ENCODE results near the gene SRGAP3.

Gene SRGAP3

DNA sequence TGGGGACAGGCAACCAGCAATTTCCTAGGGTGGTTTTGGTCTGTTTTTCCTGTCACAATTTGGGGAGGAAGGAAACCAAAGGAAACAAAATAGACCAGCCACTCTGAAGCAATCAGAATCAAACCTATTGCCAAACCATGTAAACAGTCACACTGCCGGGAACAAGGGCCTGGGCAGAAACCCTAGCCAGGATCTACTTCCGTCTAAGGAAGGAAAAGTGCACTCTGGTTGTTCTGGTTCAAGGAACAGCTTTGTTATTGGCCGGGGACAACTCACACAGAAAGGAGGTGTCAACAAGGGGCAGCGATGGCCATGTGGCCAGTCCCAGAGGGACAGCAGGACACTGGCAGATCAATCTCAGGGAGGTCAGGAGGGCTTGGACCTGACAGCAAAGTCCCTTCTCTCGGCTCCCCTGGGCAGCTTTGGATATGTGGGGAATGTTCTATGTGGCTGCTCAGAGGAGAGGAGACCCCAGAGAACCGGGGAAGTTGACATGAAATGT, 268.6 kb downstream of the SRGAP3 start:
- DNase-seq: no peak

- no peak for DNase-seq
Observed at GRCh38 chr3:8979262-8979661, 270.2 kb downstream of the SRGAP3 start.

DNA sequence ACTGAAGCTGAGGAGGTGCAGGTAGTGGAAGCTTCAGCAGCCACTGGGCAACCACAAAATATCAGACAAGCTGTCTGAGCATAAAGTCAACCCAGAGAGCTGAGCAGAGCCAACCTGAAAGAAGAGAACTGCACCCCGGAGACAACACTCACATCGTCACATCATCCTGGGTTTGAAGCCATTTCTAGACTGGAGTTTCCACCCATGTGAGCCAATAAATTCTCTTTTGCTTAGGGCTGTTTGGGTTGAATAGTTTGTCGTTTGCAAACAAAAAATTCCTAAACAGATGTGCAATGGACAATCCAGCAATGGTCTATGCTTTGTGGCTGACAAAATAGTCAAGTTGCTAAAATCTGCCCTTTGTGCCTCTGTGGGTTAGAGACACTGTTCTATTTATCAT, 270.9 kb downstream of the SRGAP3 start:
- no peak for DNase-seq

DNA sequence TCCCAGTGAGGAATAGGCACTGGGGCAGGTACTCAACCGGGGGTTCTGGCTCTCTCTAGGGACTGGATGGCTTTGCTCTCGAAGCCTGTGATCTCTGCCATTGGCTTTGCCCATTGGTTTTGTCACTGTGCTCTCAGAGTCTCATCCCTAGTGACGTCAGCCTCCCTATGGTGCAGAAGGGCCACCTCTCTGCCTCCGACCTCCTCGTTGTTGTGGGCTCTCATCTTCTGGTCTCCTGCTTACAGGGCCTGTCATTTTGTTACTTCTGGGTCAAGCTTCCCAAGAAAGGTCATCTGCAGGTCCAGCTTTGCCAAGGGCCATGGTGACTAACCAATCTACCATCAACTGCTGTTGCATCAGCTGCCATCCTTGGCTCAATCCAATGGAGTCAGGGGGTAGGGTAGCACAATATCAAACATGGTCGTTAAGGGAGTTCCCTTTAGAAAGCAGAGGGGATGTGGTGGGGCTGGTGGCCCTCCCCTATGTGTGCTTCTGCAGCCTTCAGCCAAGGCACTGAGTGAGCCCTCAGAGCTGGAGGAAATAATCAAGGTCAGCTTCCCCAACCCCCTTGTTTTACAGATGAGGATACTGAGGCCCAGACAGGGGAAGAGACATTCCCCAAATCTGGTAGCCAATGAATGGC, 272.8 kb downstream of the SRGAP3 start:
- DNase-seq: no peak

DNA sequence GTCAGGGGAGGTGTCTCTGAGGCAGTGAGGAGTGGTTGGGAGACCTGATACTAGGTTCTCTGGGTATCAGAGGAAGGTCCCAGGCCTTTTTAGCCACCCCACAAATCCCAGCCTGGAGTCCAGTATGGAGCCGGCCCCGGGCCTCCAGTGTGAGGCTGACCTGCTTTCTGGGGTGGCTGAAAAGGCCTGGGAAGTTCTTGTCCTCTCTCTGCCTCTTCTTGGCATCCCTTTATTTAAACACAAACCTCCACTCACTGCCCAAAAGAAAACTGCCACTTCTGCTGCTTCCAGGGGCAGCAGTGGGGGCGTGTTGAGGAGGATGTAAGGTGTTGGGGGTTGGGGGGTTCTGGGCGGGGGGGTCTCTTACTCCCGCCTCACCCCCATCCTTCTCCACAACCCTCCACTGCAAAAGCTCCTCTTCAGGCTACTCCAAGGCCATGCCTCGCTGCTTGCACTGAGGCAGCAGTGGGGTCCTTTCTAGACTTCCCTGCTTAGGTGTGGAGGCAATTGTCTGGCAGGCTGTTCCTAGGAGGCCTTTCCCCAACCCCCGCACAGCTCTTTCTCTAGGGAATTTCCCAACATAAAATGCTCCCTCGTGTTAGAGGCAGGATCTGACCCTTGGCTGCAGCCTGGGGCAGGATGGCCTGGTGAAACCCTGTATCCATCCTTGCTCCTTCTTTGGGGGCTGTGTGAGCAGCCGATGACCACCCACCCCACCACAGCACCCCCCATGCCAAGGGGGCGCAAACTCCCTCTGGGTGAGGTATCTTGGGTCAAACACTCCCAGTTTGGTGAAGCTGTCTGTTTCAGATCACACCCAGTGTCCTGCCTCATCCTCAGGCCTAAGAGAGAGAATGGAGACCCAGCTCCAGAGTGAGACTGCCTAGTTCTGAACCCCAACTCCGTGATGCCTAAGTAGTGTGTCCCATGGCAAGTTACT, 274.1 kb downstream of the SRGAP3 start:
- DNase-seq: no peak

- DNase-seq: no peak
Observed at GRCh38 chr3:8974458-8974857, 275.0 kb downstream of the SRGAP3 start.

GRCh38 chr3:8972639-8973038, 276.8 kb downstream of the SRGAP3 start:
- DNase-seq: peak; percentile 78

GRCh38 chr3:8970971-8971589, 278.4 kb downstream of the SRGAP3 start:
- peak; percentile 81 for DNase-seq

DNA sequence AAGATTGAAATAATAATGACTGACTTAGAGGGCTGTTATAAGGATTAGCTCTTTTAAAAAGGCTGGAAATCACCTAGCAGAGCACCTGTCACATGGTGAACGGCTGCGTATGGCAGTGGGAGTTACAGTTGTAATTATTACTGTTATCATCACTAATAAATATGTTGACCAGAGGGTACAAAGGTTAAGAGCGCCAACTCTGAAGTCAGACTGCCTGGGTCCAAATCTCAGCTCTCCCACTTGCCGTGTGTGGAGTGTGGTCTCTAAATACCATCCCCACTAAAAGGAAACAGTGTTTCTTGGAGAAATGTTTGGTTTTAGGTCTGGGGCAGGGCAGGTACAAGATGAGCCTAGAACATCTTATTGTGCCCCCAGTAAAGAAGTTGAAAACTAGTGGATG, 280.2 kb downstream of the SRGAP3 start:
- no peak for DNase-seq

DNA sequence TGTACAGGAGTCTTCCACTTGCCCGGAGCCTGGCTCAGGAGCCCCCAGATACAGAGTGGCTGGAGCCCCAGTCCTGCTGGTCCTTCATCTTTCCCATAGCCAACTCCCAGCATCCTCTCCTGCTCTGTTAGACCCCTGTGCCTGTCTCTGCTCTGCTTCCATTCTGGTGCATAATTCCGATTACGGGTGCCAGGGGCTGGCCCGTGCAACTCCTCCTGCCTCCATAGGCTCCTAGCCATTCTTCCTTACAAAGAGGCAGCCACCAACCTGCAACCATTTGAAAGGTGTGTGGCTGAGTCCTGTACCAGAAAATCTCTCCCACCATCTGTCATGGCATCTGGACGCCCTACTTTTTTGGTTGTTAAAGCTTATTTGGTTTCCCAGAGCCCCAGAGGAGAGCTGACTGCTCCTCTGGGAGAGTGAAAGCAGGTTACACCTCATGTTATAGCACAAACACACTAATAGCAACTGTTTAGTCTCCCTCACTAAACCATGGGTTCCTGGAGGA, 281.0 kb downstream of the SRGAP3 start:
- no peak for DNase-seq

- DNase-seq: no peak
Observed at GRCh38 chr3:8967553-8967952, 281.9 kb downstream of the SRGAP3 start.

- DNase-seq: no peak
Observed at GRCh38 chr3:8966820-8967348, 282.6 kb downstream of the SRGAP3 start.

- DNase-seq: no peak
Observed at GRCh38 chr3:8966150-8966819, 283.2 kb downstream of the SRGAP3 start.

GRCh38 chr3:8964436-8965370, 284.7 kb downstream of the SRGAP3 start:
- DNase-seq: no peak

DNA sequence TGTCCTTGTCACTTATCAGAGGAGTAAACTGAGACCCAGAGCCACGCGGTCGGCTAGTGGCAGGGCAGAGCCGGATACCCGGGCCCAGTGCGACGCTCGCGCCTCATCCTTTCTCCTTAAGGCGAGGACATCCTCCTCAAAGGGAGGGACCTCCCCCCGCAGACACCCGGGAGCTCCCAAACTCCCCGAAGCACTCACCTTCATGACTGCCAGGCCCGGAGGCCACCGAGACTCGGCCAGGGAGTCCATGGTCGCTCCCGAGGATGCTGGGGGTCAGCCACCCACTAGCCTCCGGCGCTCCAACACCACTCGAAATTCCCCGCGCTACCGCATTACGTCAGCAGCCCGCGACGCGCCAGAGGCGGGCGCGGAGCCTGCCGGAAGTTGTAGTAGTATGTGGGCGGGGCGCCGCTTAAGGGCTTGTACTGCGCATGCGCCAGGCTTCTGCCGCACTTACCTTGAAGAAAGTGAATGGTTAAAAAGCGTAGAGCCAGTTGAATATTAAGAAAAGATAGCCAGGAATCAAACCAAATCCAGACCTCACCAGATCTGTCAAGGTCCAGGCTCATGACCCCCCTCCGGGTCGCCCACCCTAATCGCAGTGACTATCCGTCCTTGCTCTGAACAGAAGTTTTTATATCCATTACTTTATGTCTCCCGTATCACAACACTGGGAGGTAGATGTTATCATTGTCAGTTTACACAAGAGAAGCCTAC, 286.2 kb downstream of the SRGAP3 start, which contains the start of gene RAD18:
RAD18 (minus strand) TSS at position 336 of the 717 bp plus-strand sequence; CDS start at position 249, 87 bp downstream.
- peak; percentile 96 for DNase-seq

- DNase-seq: peak; percentile 47
Observed at GRCh38 chr3:8962226-8962861, 287.1 kb downstream of the SRGAP3 start.

DNA sequence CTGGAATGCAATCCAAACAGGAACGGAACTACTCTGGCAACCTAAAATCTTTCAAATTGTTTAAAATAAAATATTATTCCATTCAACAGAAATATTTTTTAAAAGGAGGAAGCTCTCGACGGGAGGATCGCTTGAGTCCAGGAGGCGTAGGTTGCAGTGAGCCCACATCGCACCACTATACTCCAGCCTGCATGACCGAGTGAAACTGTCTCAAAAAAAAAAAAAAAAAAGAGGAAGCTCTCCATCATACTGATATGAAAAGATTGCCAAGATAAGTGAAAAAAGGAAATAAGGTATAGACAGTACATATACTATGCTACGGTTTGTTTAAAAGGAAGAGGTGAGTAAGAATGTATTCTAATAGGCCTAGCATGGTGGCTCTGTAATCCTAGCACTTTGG, 289.8 kb downstream of the SRGAP3 start:
- DNase-seq: peak; percentile 65

DNA sequence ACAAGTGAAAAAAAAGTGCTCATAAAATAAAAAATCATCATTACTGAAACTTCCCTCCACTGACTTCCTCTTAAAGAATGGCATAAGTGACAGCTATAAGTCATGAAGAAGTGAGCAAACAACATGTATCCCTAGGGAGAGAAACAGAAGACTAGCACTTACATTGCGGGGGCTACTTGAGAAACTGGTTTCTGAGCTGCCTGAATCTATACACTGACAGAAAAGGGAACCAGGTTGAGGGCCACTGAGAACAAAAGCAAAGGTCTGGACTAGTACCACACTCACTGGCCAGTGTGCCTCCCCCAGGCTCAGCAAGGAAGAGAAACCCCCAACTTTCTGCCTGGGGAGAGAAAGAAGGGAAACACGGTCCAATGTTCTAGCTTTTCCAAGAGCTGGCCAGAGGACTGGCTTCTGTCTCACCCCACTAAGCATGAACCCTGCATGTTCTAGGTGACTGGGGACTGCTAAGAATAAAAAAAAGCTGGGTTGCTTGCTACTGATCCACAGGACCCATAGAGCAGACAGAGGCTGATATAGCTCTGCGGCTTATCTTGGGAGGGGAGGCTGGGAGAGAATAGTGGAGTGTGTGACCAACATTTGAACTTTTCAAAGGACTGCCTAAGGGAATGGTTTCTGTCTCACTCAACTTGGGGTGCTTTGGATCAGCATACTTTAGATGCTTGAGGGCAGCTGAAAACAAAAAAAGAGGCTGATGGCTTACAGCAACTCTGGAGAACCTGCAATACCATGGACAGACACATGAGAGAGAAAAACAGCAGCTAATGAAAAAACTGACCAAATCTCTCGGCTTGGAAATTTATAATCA, 294.3 kb downstream of the SRGAP3 start:
- no peak for DNase-seq

- no peak for DNase-seq
Observed at GRCh38 chr3:8953313-8953712, 296.1 kb downstream of the SRGAP3 start.
